HL-60/S4 treated with retinoic acid at 250 ng/mL for 4 days and 3 days (cell line): ENCODE results near the gene SH3RF3.

ENCODE experiments used
- in situ Hi-C: fragments of 300-500 bp; cut with MboI; formaldehyde crosslinking; loops from 2 replicates; pipeline ENCODE4 v1.7.0; 2022; ENCODE audit warnings: low sequenced_read_pairs

Gene SH3RF3

DNA sequence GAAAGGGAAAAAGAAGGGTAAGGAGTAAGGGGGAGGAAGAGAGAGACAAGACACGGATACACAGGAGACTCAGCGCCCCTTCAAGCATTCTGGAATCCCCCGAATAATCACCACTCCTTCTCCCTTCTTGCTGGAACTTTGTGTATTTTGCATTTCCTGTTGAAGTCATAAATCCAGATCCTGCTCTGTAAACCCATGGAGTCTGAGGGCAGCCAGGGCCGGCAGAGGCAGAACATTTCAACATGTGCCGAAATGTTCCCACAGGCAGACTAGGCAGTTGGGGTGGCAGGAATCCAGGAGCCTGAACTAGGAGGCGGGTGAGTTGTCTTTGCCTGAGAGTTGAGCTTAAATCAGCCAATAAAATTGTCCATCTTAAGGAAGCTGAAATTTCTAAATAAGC, 193.1 kb downstream of the SH3RF3 start:
- in situ Hi-C loops, result no loop called here

DNA sequence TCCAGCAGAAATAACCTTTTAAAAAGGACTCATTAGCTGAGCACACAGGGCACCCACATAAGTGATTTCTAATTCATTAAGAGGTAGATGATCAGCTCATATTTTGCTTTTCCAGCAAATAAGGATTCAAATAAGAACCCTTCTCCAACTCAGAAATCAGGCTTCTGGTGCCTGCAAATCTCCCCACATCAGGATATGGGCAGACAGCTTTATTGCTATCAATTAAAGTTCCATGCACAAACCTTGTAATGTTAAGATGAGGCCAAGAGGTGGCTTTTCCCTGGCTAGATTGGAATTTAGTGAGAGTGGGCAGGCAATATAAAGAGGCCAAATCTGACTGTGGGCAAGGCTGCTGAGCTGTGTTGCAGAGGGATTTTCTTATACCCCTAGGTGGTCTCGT, 193.6 kb downstream of the SH3RF3 start:
- in situ Hi-C loops, result no loop called here

DNA sequence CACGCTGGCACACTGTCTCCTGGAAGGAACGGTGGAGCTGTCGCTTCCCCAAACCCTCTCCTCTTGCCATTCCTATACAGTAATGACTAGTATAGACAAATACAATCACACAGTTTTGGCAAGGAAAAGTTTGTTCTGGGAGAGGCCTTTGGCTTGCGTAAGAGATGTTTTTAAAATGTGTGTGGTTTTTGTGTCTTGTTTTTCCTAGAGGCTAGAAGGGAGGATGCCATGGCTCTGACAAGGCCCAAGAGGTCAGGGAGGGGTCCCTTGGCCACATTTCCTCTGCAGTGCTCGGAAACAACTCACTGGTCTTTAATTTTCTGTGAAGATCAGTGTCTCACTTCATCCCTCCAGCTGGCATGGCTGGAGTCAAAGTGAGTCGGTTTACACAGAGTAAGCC, 195.9 kb downstream of the SH3RF3 start:
- in situ Hi-C loops, result no loop called here

DNA sequence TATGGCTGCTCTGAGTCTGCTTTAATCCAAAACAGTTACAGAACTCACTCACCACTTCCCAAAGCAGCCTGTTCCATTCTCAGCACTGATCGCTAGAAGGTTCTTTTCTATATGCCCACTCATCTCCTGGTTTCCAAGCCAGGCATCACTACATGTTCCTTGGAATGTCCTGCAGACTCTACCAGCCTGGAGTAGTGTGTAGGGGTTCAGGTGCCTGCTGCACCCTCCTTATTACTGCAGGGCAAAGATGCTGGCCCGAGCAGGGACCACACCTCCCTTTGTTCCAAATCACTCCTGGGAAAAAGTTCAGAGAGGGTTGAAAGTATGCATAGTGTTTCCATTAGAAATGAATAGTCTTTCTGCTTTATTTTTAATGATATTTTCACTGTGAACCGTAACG, 196.6 kb downstream of the SH3RF3 start:
- in situ Hi-C loops, result no loop called here

DNA sequence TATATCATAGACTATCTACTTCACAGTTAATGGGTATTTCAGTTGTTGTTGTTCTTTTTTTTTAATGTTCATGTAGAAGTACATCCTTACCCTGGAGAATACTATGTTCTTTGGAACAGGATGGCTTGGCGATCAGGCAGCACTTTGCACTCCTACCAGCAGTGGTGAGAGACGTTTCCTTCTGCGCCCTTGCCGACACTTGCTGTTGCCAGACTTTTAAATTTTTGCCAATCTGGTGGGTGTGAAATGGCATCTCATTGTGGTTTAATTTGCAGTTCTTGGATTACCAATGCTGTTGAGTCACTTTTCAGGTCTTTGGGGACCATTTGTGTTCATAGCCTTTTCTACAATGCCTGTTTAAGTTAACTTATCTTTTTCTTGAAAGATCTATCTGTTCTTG, 197.3 kb downstream of the SH3RF3 start:
- in situ Hi-C loops, result no loop called here

DNA sequence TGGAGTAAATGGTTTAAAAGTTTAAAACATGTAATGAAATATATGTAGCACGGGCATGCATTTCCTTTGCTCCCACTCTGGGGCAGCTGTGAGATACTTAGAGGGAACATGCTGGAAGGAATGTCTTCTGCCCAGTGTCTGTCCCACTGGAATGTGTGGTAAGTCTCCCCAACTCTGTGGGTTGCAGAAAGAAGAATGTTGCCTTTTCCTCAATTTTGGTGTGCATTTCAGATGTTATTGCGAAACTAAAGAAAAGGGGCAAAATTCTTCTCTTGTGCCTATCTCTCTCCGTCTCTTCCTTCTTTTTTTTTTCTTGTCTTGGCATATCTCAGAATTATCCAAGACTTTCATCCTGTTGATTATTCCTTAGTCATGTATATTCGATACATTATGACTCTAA, 201.1 kb downstream of the SH3RF3 start:
- in situ Hi-C loops, result no loop called here

DNA sequence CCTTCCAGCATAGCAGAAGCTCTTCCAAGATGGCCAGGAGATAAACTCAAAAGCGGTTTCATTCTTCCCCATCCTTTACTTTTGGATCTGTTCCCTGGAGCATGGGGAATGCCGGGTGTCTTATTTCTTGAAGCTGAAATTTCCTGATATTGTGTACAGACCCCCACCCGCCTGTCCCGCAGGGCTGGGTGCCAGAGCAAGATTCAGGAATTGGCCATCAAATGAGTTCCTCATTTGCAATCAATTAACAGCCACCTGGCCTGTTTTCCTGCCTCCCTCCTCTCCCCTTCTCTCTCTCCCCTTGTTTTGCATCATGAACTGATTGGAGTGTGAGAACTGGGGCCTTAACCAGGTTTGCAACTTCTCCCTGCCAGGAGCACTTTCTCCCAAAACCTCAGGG, 202.1 kb downstream of the SH3RF3 start:
- in situ Hi-C loops, result no loop called here

DNA sequence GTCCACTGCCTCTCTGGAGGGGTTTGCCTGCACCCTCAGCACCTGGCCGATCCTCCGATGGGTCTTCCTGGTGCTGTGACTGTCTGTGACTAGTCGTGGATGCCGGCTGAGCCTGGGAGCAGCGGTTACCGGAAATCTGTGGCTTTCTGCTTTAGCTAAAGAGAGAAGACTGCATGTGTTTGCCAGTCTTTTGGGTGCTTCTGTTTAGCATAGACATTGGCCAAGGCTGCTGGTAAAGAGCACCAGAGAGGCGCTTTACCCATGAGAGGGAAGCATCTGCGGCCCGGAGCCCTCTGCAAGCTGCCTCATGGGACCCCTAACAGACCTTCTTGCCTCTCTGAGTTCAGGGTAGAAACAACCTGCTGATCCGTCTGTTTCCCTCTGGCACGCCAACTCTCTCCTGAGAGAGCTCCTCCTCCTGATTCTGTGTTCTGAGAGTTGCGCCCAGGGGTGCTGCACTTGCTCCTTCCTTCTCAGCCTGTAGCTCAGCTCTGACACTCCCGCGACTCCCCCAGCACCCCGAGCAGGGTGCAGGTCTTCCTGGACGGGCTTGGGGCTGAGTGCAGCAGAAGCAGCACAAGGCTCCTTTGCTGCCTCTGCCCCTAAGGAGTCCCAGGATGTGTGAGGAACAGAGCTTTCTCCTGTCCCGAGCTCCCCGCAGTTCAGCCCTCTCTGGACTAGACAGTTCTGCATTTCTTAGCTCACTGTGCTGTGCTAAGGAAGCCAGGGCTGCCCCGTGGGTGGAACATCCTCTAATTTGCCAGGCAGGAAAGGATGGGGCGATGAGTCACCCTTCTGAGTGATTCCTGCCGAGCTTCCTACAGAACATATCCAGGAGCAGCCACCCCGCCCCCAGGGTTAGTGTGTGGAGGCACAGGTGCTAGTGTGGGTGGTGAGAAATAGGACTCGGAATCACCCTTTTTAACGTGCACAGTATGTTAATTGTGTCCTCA, 203.2 kb downstream of the SH3RF3 start:
- in situ Hi-C loops, result no loop called here

DNA sequence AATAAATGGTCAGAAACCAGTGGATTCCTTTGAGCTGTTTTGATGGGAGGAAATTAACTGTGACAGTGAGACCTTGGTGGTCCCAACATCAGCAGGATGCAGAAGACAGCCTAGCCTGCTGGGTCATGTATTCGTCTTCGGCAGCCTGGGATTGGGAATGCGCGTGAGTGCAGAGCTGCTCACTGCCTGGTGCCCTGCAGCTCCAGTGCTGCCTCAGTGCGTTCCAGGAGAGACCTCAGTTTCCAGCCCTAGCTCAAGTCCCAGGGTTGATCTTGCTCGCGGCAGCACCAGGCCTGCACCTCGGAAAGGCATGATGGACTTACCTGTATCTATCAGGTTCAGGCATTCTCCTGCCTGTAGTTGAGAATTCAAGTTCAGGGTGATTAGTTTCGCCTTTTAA, 203.9 kb downstream of the SH3RF3 start:
- in situ Hi-C loops, result no loop called here

DNA sequence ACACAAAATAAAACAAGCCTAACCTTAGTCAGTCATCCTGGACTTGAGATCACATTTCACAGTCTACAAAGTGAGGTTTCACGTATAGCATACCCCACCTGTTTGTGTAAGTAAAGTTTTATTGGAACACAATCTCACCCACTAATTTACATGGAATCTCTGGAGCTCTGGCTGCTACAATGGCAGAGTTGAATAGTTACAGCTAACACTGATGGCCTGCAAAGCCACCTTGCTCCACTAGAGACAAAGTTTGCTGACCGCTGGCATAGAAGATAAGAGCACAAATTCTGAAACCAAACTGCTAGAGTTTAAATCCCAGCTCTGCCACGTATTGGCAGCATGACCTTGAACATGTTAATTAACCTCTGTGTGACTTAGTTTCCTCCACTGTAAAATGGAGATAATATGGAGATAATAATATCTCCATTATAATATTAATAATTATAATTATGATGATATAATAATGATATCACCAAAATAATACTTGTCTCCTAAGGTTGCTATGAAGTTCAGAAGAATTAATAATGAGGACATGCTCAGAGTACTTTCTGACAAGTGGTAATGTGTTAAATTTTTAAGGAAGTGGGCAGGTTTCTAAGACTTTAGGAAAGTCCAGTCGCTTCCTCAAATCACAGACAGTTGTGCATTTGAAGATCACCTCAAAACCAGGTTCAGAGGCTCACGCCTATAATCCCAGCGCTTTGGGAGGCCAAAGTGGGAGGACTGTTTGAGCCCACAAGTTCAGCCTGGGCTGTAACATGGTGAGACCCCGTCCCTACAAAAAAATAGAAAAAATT, 204.6 kb downstream of the SH3RF3 start:
- in situ Hi-C loops, result no loop called here

DNA sequence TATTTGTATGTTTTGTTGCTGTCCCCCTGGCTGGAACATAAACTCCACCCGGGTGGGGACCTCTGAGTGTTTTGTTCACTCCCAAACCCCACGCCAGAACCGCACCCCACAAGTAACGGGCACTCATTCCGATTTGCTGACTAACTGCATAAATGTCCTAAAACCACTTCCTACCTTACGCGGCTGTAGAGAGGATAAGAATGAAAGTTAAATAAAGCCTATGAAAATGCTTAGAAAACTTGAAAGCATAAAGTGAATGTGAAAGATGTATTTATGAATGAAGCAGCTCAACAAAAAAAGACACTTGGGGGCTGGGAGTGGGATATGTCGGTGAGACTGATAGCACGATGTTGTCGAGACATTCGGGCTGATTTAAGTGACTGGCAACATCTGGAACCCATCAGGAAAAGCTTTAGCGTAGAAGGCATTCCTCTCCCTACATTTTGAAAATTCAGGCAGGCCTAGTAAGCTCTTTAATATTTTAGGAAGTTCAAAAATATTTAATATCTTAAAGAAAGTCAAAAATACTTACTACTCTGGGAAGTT, 206.7 kb downstream of the SH3RF3 start:
- in situ Hi-C loops, result no loop called here

DNA sequence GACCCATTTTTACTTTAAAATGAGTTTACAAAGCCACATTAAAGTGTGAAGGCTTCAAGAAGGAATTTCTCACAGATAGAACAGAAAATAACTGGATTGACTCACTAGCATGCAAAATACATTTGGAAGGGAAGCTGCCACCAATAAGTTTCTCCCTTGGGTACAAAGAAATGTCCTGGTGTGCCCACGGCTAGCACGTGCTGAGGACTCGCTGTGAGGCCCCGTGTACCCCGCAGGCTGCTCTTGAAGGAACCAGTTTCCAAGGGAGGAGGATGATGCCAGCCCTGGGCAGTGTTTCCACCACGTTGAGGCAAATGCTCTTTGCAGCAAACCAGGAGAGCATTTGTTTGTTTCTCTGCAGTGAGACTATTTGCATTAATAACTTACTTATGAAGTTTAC, 207.3 kb downstream of the SH3RF3 start:
- in situ Hi-C loops, result no loop called here

DNA sequence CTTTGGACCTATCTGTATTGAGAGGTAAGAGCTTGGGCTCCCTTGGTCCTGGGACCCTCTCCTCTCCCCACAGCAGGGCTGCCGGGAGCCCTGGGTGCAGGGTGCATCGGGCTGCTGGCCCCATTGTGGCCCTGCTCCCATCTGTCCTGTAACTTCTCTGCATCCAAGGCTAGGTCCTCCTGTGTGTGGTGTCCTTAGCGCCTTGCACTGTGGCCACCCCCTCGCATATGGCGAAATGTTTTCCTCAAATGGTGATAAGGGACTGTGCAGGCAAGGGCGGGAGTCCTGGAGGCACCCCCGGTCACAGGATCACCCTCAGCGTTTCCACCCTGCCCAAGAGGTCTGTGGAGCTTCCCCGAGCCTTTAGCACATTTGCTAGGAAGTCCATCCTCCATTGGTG, 208.2 kb downstream of the SH3RF3 start:
- in situ Hi-C loops, result no loop called here

DNA sequence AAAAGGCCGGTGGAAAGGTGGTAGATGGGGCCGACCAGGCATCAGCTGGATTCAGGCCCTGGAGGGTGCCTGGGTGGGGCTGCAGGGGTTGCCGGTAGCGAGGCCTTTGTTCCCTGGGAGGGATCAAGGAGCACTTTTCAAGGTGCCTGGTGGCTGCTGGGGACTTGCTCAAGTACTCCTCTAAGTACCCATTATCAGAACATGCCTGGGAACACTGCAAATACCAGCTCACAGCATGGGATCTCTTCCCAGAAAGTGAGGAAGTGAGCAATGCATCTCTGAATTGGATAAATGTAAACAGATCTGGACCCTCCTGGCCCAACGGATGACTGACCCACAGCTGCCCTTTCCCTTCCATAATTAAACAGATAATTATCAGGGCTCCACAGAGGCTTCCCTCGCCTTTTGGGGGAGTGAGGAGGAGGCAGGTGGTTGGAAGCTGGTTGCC, 210.5 kb downstream of the SH3RF3 start:
- in situ Hi-C loops, result no loop called here

DNA sequence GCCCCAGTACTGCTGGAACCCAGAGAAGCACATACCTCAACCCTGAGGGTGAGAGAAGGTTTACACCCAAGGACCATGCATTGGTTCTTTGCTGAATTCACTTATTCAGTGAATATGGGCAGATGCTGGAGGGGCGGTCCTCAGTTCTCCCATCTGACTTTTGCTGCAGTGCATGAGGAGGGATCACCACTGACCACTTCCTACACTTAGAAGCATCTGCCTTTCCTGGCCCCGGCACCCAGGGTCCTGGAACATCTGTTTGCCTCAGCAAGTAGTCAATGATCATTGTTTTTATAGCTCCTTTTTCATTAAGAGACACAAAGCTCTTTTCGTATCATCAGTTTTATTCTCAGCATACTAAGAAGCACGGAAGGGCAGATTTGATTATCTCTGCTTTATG, 211.4 kb downstream of the SH3RF3 start:
- in situ Hi-C loops, result no loop called here

DNA sequence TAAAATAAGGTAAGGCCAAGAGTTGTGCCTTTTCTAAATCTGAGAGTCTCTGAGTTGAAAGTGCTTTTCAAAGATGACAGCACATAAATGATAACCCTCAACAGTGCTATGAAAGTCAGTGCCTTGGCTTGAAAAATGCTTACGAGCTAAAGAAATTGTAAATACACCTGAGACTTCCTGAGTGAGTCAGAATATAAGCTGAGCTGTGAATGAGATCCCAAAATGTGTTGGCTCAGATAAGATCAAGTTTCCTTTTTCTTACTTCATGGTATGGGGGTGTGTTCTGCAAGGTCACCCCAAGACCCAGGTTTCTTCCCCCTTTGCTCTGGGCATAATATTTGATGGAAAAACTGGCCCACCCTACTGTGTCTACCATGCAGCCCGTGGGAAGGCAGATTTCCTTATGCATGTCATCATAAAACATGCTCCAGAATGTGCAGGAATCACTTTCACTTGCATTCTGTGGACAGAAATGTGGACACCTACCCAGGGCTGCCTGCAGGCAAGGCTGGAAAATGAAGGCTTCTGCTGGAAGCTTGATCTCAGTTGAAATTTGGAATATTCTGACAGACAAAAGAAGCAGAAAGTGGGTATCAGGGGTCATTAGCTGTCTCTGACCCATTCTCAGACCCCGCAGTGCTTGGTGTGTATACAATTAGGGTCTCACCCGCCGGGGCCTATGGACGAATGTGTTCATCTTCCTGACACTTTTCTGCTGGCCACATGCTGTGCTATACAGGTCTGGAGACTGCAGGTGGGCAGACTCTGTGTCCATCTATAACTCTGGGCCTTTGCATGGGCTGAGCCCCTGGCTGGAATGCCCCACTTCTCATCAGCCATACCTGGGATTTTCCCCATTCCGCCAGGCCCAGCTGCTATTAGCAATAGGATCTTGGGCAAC, 212.6 kb downstream of the SH3RF3 start:
- in situ Hi-C loops, result no loop called here

DNA sequence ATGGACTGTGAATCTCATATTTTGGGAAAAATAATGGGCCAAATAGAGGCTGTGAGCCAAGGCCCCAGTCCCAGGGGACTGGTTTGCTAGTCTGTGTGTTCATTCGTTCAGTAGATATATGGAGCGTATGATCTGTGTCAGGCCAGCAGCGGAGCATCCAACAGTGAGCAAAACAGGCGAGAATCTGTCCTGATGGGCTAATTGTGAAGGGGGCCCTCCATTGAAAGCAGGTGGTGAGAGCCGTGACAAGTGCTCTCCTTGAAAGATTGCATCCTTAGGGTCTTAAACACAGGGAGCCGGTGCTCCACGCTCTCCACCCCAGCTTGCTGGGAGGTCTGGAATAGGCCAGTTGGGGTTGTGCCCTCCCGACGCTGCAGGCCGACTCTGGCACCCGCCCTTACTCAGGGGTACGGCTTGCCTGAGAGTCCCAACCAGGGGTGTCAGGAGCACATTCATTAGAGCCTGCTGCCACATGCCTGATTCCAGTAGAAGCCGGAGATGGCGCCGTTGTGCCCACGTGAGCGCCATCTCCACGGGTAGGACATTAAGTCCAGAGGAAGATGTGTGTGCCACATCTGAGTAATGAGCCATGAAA, 213.3 kb downstream of the SH3RF3 start:
- in situ Hi-C loops, result no loop called here

DNA sequence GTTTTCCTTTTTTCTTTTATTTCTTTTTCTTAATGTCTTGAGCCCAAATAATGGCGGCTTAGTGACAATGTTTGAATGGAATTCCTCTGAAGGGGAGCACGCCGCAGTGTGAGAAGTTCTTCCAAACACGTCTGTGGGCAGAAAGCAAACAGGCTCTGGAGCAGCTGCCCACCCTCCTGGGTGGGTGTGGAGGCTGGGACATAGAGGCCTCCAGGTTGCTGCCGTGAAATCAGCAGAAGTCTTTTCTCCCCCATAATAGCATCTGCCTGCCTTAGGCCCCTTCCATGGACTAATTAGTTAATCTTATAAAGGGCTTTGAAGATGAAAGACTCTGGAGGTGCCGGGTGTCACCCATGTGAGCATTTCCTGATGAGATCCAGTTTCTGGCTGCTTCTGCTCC, 213.9 kb downstream of the SH3RF3 start:
- in situ Hi-C loops, result no loop called here

DNA sequence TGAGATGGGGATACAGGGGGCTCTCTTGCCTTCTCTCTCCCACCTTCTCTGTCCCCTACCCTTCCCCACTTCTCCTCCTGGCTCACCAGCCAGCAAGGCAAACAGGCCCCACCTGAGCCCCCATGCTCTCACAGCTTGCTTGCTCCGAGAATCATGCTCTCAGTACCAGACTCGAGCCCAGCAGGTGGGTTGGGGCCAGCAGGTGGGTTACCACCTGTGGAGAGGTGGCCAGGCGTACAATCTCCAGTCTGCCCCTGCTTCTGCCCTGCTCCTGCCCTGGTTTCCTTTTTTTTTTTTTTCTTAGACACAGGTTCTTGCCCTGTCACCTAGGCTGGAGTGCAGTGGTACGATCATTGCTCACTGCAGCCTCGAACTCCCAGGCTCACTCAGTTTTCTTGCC, 214.5 kb downstream of the SH3RF3 start:
- in situ Hi-C loops, result no loop called here

DNA sequence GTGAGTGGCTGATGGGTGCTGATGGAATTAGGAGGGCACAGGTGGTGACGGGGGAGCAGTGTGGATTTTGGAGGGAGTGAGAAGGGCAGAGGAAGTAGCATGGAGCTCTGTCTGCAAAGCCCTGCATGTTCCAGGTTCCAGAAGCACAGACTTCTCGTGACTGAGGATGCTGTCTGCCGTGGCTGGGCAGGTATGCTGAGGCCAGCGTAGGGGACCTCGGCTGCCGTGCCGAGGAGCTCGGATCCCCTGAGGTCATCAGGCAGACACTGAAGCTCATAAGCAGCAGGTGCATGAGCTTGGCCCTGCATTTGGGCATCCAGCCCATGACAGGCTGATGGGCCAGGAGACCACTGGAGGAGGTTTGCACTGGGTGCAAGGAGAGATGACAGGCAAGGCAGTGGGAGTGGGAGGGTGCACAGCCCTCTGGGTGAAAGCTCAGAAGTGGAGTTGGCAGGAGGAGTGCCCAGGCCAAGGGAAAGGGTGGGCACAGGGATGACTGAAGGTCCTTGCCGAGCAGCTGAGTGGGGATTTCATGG, 215.3 kb downstream of the SH3RF3 start:
- in situ Hi-C loops, result no loop called here
